Stimulated activated CD4-positive, alpha-beta T cell treated with anti-CD3 and anti-CD28 coated beads, Interleukin-1b, Interleukin-23, amount 100 ng/mL, for 48 hours (primary cell): Measurements from ENCODE around the gene TARS3.
"Not testable (repeated sequence)": the region's sequence is repeated elsewhere in the genome, so short reads cannot be mapped to it uniquely, and the experiment has no call there.

Source experiments
- DNase-seq: peaks from one replicate; pipeline ENCODE4 v3.0.0-alpha.2; 2020

Gene TARS3

GRCh38 chr15:101723874-101724674 lies at the start of gene TARS3:
Gene TARS3, minus strand, starts transcription at chr15:101724473. Its CDS starts 86 bp downstream, at chr15:101724387.
- peak; percentile 94 for DNase-seq

GRCh38 chr15:101773496-101774100 lies 49.3 kb upstream of the TARS3 start:
- no peak for DNase-seq

- no peak for DNase-seq
Measured at GRCh38 chr15:101772921-101773320, 48.6 kb upstream of the TARS3 start.

DNA sequence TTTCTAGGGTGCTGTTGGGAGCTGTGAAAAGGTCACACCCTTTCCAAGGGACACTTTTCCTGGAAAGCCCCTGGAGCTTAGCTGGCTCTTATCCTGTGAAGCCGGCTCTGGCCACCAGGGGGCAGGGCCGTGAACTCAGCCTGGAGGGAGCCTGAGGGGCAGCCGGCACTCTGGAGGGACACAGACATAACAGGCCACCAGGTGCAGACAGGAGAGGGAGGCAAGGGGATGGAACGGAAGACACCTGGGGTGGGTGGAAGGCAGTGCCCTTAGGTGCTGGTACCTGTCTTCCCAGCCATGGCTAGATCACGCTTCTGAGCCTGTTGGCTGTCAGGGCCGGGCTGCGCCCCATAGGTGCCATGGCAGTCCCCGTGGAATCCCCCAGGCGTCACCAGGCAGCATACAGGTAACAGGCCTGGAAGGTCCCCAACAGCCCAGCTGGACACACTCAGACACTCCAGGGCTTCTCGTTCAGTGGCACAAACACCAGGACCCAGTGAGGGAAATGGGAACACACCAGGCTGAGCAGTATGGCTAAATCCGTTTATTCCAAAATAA lies 42.9 kb upstream of the TARS3 start:
- DNase-seq, result not testable (repeated sequence)

DNA sequence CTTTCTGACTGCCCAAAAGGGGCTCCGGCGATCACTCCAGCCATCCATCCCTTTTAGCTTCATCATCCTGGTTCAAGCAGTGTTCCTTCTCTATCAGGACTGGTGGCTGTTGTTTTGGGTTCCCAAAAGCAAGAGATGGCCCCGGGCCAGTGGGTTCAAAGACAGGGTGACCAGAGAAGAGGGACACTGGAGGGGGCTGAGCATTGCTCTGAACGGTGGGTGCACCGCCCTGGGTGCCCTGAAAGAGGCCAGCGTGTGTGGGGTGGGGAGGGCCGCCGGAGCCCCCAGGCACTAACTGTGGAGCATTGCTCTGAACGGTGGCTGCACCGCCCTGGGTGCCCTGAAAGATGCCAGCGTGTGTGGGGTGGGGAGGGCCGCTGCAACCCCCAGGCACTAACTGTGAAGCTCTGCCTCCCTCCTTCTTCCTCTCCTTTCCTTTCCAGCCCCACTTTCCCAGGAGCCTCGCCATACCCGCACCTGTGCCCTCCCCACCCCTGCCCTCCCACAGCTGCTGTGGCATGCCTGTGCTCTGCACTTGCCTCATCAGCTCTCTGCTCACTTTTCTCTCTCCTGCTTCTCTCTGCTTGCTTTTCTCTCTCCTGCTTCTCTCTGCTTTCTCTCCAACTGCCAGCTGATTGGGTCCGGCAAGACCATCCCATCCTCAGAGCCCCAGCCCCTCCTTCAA lies 41.6 kb upstream of the TARS3 start:
- DNase-seq, result no peak

DNA sequence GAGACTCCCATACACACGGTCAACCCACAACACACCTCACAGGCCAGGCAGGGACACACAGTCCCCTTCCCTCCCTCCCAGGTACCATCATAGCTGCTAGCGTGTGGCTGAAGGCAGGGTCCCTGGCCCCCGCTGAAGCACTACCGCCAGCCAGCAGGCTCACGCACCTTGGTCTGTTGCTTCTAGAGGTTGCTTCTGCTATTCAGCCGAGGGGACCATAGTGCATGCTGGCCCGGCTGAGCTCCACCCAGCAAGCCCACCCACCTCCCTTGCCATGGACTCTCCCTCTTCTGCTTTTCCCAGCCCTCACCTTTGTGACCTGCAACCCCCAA lies 41.0 kb upstream of the TARS3 start:
- DNase-seq, result not testable (repeated sequence)

GRCh38 chr15:101764669-101765339 lies 40.5 kb upstream of the TARS3 start:
- DNase-seq, result not testable (repeated sequence)

GRCh38 chr15:101746716-101747082 lies 22.4 kb upstream of the TARS3 start:
- DNase-seq, result not testable (repeated sequence)

- DNase-seq, result not testable (repeated sequence)
Measured at GRCh38 chr15:101734837-101735236, 10.6 kb upstream of the TARS3 start.

- DNase-seq, result no peak
Measured at GRCh38 chr15:101733545-101733944, 9.3 kb upstream of the TARS3 start.

- no peak for DNase-seq
Measured at GRCh38 chr15:101732772-101733171, 8.5 kb upstream of the TARS3 start.

- no peak for DNase-seq
Measured at GRCh38 chr15:101731746-101732145, 7.5 kb upstream of the TARS3 start.

DNA sequence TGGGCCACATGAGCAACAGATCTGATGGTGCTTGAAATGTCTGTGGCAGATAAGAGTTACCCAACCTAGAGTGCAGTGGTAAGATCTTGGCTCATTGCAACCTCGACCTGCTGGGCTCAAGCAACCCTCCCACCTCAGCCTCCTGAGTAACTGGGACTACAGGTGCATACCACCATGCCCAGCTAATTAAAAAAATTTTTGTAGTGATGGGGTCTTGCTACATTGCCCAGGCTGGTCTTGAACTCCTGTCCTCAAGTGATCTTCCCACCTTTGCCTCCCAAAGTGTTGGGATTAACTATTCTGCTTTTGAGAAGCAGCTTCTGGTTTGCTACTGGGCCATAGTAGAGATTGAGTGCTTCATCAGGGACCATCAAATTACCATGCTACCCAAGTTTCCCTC lies 2.9 kb upstream of the TARS3 start:
- no peak for DNase-seq

DNA sequence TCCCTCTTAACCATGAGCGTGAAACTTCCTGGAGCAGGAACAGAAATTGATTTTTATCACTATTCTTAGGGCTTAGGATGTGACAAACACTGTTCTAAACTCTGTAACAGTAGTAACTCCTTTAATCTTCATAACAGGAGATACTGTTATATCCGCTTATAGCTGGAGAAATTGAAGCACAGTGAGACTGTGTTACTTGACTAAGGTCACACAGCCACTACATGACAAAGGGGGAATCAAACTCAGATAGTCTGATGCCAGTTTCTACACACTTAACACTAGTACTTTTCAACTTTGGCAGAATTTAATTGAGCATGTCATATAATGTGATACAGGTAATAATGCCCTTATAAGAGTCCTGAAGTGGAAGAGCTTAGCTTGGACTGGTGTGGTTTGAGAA lies 800 bp upstream of the TARS3 start:
- no peak for DNase-seq

DNA sequence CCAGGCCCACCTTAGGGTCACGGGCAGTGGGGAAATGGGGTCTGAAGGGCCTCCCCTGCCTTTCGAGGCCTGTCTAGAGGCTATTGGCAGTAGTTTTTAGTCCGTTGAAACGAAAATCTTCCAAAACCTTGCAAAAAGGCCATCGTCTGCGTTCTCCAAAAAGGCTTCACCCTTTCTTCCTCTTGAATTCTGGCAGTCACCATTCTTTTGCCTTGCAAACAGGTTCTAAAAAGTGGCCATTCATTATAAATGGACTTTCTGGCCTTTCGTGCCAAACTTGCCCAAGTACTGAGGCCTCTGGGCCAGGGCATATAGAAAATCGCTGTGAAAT lies 367 bp upstream of the TARS3 start:
- DNase-seq, result no peak

DNA sequence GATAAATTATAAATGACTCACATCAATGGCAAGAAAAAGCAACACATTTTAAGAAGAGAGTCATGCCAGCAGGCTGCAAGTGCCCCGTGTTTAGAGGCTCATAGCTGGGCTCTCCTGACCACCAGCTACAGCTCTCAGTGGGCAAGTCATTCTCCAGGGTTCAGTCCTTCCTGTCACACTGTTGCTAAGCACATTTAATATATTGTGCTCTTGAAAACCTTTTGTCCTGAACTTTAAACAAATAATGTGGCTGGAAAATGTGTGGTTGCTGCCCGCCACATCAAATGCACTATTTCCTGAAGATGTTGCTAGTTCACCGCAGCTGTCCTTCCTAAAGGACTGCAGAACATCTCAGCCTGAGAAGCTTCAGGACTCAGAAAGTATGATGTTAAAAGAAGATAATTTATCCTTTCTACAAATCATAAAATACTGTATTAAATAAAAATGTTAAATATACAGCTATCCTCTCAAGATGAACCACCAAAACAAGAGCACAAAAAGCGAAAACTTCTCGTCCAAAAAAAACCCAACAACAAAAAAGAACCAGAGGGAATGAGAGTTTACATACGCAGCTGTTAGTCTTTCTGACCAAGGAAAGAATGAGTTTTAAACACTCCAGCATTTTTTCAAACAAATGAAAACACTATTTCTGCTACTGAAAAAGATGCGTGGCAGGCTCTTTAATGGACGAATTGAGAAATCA lies 951 bp downstream of the TARS3 start:
- DNase-seq, result peak; percentile 51

- no peak for DNase-seq
Measured at GRCh38 chr15:101718896-101719295, 5.4 kb downstream of the TARS3 start.

GRCh38 chr15:101712078-101712477 lies 12.2 kb downstream of the TARS3 start:
- no peak for DNase-seq

- no peak for DNase-seq
Measured at GRCh38 chr15:101710806-101711205, 13.5 kb downstream of the TARS3 start.

DNA sequence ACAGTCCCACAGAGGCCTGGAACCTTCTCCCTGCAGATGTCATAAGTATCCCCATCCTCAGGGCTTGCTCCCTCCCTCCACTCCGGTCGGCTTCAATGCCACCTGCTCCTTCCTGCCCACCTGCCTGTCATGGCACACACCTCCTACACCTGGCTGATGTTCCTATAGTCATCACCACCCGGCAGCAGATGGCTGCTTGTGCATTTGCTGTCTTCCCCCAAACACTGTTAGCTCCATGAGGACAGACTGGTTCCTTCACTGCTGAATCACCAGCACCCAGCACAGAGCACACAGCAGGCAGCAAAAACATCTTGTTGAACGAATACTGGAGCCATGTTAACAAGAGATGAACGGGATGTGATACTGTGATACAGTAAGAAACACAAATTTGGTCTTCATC lies 14.8 kb downstream of the TARS3 start:
- no peak for DNase-seq

- DNase-seq, result no peak
Measured at GRCh38 chr15:101707983-101708382, 16.3 kb downstream of the TARS3 start.

GRCh38 chr15:101702077-101702476 lies 22.2 kb downstream of the TARS3 start:
- DNase-seq, result no peak

DNA sequence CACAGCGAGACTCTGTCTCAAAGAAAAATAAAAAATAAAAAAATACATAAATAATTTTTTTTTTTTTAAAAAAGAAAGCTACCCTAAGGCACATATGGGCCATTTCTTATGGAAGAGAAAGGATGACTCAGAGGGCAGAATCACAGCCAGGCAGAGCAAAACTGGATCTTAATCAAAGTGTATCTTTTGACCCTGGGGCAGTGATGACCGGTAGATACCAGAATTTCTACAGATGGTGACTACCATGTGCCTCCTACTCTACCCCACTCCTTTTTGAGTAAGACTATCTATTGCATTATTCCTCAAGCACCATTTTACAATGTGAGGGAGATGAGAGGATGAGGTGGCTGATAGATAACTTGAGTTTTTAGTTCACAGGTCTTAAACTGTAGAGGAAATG lies 26.0 kb downstream of the TARS3 start:
- DNase-seq, result no peak
